Progenitor cell of endocrine pancreas (in vitro differentiated cells): Measurements from ENCODE around the gene APOA5. TPM values are rescaled to one million over a fixed set of nuclear protein-coding genes. Genes with fewer than 3 reads are reported as not detected.
"Not testable (repeated sequence)": the region's sequence is repeated elsewhere in the genome, so short reads cannot be mapped to it uniquely, and the experiment has no call there.

Experiments used
- DNase-seq: peaks from one replicate; pipeline ENCODE4 v3.0.0; 2021; ENCODE audit warnings: low spot score; ENCODE audit not compliant: unreplicated experiment
- H3K27ac Mint-ChIP-seq: 2 replicates; pipeline ENCODE4 v1.8.0; 2021; ENCODE audit warnings: mild to moderate bottlenecking, moderate library complexity, mixed read lengths
- H3K27me3 Mint-ChIP-seq: 2 replicates; pipeline ENCODE4 v1.8.0; 2021; ENCODE audit warnings: mixed read lengths
- H3K36me3 Mint-ChIP-seq: 2 replicates; pipeline ENCODE4 v1.8.0; 2022; ENCODE audit warnings: mixed read lengths; ENCODE audit not compliant: insufficient read depth
- H3K4me1 Mint-ChIP-seq: 2 replicates; pipeline ENCODE4 v1.8.0; 2021; ENCODE audit warnings: low read depth, mixed read lengths
- H3K4me3 Mint-ChIP-seq: 2 replicates; pipeline ENCODE4 v1.8.0; 2021; ENCODE audit warnings: low read depth, mild to moderate bottlenecking, moderate library complexity, mixed read lengths
- H3K9me3 Mint-ChIP-seq: 2 replicates; pipeline ENCODE4 v1.8.0; 2021; ENCODE audit warnings: low read depth, mixed read lengths
- total RNA-seq: library from RNA; stranded (reverse); gene quantifications from 2 replicates; pipeline ENCODE4 v1.2.1, GENCODE V29; 2021
- TF ChIP-seq, protein P1 (sequence below): fragments of 200-600 bp; sonication (generic); IDR thresholded peaks from one replicate; pipeline ENCODE4 v1.5.0; 2021; ENCODE audit warnings: antibody characterized with exemption, mild to moderate bottlenecking; ENCODE audit not compliant: unreplicated experiment

APOA5 gene
- total RNA-seq, 1 donor from 2014 or later, result not detected

- Mint-ChIP-seq H3K27me3 (peaks cover 5% of the 10 kb centered on the region), H3K4me1 (peaks cover 33% of the 10 kb centered on the region), H3K36me3 (no peaks in the 10 kb centered on the region), H3K4me3 (peak within 1 kb of the TSS; percentile 54), H3K27ac (peak within 1 kb of the TSS; percentile 91), H3K9me3 (no peaks in the 10 kb centered on the region)
- DNase-seq, result peak; percentile 25
- TF ChIP-seq, protein P1, sequence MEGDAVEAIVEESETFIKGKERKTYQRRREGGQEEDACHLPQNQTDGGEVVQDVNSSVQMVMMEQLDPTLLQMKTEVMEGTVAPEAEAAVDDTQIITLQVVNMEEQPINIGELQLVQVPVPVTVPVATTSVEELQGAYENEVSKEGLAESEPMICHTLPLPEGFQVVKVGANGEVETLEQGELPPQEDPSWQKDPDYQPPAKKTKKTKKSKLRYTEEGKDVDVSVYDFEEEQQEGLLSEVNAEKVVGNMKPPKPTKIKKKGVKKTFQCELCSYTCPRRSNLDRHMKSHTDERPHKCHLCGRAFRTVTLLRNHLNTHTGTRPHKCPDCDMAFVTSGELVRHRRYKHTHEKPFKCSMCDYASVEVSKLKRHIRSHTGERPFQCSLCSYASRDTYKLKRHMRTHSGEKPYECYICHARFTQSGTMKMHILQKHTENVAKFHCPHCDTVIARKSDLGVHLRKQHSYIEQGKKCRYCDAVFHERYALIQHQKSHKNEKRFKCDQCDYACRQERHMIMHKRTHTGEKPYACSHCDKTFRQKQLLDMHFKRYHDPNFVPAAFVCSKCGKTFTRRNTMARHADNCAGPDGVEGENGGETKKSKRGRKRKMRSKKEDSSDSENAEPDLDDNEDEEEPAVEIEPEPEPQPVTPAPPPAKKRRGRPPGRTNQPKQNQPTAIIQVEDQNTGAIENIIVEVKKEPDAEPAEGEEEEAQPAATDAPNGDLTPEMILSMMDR, result no peak
These were observed 45.8 kb upstream of the APOA5 start, which contains the start of gene APOA1 for GRCh38 chr11:116837231-116838091. TSS of gene APOA1 (minus strand) at chr11:116837622. CDS start at chr11:116837387, 235 bp downstream.

GRCh38 chr11:116836632-116836991 lies 44.9 kb upstream of the APOA5 start:
- peaks cover 5% of the 10 kb centered on the region for H3K27me3 Mint-ChIP-seq
- H3K9me3 Mint-ChIP-seq, result no peaks in the 10 kb centered on the region
- no peak for DNase-seq
- H3K4me3 Mint-ChIP-seq, result peak overlapping the region; percentile 54
- TF ChIP-seq, protein P1, result no peak
- H3K4me1 Mint-ChIP-seq, result peaks cover 39% of the 10 kb centered on the region
- H3K27ac Mint-ChIP-seq, result peak overlapping the region; percentile 91
- H3K36me3 Mint-ChIP-seq, result no peaks in the 10 kb centered on the region

GRCh38 chr11:116835791-116836631 lies 44.3 kb upstream of the APOA5 start:
- Mint-ChIP-seq H3K9me3 (no peaks in the 10 kb centered on the region), H3K36me3 (no peaks in the 10 kb centered on the region), H3K4me3 (peak overlapping the region; percentile 54), H3K4me1 (peaks cover 39% of the 10 kb centered on the region), H3K27ac (no peak overlapping the region), H3K27me3 (peaks cover 5% of the 10 kb centered on the region)
- TF ChIP-seq, protein P1, result peak; percentile 66
- peak; percentile 66 for DNase-seq

DNA sequence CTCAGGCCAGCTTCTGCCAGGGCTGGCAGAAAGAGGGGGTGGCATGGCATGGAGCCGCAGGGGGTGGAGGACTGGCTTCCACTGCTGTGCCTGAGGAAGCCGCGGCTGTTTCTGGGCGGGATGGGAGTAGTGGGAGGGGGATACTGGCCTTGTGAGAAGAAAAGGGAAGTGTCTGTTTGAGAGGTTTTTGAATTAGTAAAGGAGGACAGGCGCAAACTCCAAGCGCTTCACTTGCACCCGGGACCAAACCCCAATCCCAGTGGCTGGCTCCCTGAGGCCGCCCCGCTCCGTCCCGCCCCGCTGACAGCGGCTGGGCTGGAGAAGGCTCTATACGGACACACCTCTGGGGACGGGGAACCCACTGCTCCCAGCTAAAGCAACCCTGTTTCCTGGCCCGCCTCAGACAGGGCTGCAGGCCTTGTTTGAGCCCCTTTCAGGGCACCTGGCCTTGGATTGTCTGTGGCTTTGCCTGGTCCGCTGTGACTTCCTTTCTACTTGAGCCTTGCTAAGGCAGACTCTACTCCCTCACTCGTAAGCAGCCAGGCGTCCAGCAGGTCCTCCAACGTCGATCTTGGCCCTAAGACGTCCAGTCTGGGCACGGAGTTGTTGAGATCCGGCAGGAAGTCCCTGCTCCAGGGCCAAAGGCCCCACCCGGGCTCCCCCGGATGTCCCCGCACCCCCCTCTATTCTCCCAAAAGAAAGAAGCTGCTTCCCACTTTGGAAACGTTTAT lies 43.5 kb upstream of the APOA5 start:
- H3K9me3 Mint-ChIP-seq, result no peaks in the 10 kb centered on the region

GRCh38 chr11:116834535-116835041 lies 42.9 kb upstream of the APOA5 start:
- H3K4me1 Mint-ChIP-seq, result peaks cover 39% of the 10 kb centered on the region
- H3K36me3 Mint-ChIP-seq, H3K27ac Mint-ChIP-seq, H3K9me3 Mint-ChIP-seq, H3K27me3 Mint-ChIP-seq, DNase-seq, H3K4me3 Mint-ChIP-seq: not testable (repeated sequence)

More for the DNA sequence above, 43.5 kb upstream of the APOA5 start:
- Mint-ChIP-seq H3K4me3 (peak overlapping the region; percentile 45), H3K27ac (no peak overlapping the region), H3K27me3 (peaks cover 5% of the 10 kb centered on the region), H3K4me1 (peaks cover 39% of the 10 kb centered on the region), H3K36me3 (no peaks in the 10 kb centered on the region)
- TF ChIP-seq, protein P1, result no peak
- DNase-seq, result no peak
